ENCODE results near the gene FNIP1.
"Not testable (repeated sequence)": the region's sequence is repeated elsewhere in the genome, so short reads cannot be mapped to it uniquely, and the experiment has no call there.

Gene FNIP1

DNA sequence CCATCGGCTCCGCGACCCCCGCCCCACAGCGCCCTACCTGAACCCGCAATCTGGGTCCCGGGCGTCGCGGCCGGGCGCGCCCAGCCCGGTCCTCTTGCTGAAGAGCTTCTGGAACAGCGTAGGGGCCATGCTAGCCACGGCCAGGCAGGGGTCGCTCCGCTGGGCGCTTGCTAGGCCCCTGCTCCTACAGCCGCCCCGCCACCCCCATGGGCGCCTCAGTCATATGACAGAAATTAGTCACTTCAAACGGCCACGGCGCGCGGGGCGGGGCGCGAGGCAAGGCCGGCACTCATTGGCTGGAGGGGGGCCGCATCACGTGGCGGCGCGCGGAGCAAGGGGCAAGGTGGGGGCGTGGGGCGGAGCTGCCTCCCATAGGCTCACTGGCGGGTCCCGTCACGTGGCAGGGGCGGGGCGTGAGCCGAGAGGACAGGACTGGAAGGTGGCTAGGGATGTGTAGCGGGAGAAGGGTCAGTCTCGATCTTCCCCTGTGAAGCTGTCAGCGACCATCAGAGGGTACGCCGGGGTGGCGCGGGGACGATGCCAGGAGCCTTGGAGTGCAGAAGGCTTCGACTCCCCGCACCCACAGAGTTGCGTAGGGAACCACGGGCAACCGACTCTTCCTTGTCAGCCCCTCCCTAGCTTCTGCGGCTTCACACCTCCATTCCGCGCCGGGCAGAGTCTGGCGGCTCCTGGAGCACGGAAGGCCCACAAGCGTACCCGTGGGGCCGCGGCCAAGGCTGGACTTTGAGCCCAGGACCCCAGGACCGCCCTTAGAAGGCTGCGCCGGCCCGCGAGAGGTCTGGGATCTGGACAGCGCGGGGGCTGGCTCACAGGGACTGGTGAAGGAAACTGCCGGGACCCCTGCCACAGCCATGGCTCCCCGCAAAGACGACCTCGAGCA lies at the start of gene FNIP1:
Gene FNIP1, minus strand, starts transcription at position 225 of the 901 bp plus-strand sequence. Its CDS starts 96 bp downstream, at position 129.
- peak; percentile 97 for DNase-seq

DNA sequence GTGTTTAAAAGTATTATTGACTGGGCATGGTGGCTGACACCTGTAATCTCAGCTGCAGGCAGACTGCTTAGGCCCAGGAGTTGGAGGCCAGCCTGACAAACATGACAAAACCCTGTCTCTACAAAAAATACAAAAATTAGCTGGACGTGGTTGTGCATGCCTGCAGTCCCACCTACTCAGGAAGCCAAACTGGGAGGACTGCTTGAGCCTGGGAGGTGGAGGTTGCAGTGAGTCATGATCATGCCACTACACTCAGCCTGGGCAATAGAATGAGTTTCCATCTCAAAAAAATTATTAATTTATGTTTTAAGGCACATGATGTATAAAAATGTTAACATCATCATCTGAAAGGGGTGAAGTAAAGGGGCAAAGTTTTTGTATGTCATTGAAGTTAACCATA lies 49.7 kb upstream of the FNIP1 start:
- no peak for DNase-seq

DNA sequence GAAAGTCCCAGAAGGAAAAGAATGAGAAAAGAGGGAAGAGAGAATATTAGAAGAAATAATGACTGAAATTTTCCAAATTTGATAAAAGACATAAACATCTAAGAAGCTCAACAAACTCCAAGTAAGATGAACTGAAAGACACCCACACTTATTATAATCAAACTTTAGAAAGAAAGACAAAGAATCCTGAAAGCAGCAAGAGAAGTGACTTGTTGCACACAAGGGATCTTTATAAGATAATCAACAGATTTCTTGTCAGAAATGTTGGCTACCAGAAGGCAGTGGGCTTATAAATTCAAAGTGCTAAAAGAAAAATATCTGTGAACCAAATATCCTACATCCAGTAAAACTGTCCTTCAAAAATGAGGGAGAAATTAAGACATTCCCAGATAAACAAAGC lies 49.0 kb upstream of the FNIP1 start:
- no peak for DNase-seq

DNA sequence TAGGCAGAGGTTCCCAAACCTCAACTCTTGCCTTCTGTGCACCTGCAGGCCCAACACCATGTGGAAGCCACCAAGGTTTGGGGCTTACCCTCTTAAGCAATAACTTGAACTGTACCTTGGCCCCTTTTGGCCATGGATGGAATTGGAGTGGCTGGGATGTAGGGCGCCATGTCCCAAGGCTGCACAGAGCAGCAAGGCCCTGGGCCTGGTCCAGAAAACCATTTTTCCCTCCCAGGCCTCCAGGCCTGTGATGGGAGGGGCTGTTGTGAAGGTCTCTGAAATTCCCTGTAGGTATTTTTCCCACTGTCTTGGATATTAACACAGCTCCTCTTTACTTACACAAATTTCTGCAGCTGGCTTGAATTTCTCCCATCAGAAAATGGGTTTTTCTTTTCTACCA lies 46.2 kb upstream of the FNIP1 start:
- DNase-seq = not testable (repeated sequence)

DNA sequence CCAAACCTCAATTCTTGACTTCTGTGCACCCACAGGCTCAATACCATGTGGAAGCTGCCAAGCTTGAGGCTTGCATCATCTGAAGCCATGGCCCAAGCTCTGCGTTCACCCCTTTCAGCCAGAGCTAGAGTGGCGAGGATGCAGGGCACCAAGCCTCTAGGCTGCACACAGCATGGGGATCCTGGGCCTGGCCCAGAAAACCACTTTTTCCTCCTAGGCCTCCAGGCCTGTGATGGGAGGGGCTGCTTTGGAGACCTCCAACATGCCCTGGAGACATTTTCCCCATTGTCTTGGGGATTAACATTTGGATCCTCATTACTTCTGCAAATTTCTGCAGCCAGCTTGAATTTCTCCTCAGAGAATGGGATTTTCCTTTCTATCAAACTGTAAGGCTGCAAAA lies 35.9 kb upstream of the FNIP1 start:
- DNase-seq = not testable (repeated sequence)

DNA sequence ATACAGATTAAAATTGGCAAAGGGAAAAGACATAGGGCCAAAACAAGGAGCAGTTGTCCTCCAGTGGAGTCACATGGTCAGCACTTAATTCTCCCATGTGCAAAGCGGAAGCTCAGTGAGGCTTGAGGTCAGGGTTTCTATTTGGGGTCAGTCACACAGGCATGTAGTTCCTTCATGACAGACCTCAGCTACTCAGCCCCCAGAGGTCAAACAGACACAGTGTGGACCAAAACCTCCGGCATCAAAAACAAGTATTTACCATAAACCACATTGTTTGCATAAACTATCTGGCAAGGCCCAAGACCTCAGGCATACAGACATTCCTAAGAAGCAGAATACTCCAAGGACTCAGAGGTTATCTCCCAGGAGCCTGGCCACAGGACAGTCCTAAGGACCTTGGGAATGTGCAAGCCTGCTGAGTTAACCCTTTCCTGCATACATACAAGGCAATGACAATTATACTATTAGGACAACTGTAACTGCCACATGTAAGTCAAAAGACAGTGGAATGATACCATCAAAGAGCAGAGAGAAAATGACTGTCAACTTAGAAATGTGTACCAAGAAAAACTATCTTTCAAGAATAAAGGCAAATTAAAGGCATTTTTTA lies 28.7 kb upstream of the FNIP1 start:
- DNase-seq = no peak

DNA sequence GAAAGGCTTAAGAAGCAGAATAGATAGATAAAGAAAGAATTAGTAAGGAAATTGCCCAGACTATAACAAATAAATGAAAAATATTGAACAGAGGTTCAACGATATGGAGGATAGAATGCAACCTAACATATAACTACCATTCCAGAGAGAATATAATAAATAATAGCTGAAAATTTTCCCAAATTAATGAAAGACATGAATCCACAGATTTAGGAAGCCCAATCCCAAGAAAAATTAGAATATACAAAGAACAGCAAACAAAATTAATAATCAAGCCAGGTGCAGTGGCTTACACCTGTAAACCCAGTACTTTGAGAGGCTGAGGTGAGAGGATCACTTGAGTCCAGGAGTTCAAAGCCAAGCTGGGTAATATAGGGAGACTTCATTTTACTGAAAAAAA lies 27.8 kb upstream of the FNIP1 start:
- DNase-seq = no peak

DNA sequence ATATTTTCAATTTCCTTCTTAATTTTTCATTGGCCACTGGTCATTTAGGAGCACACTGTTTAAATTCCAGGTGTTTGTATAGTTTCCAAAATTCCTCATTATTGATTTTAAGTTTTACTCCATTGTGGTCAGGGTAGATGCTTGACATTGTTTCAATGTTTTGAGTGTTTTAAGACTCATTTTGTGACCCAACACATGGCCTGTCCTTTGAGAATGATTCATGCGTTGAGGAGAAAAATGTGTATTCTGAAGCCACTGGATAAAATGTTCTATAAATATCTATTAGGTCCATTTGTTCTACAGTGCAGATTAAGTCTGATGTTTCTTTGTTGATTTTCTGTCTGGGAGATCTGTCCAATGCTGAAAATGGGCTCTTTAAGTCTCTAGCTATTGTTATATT lies 24.4 kb upstream of the FNIP1 start:
- no peak for DNase-seq

DNA sequence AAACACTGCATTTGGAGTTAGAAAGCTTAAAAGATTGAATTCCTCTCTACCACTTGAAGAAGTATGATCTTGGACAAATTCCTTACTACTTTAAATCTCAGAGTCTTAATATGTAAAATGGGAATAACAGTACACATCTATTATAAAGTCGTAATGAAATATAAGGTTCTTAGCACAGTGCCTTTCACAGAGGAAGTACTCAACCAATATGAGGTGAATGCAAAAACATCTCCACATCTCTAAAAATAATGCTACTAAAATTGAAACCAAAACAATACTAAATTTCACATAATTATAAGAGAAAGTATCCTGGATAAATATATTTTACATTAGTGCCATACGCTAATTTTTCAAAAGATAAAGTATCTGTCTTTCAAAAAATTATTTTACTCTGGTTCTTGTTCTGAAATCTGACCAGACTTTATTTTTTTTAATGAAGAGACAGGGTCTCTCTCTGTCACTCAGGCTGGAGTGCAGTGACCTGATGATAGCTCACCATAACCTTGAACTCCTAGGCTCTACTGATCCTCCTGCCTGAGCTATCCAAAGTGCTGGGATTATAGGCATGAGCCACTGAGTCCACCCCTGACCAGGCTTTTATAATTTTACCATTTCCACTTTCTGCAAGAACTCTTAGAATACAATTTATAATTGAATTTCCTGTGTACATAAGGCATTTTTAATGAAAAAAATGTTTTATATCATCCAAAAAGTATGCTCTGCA lies 21.3 kb upstream of the FNIP1 start:
- DNase-seq = no peak

DNA sequence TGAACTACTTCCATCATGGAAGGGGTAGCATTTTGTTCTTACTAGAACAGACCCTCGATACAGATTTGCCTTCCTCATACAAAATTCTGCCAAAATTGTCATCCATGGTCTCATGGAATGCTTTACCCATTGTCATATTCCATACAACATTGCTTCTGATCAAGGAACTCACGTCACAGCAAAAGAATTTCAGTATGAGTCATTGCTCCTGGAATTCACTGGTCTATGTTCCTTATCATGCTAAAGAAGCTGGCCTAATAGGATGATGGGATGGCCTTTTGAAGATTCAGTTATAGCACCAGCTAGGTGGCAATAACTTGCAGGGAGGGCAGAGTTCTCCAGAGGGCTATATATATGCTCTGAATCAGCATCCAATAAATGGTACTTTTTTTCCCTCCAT lies 18.2 kb upstream of the FNIP1 start:
- no peak for DNase-seq

DNA sequence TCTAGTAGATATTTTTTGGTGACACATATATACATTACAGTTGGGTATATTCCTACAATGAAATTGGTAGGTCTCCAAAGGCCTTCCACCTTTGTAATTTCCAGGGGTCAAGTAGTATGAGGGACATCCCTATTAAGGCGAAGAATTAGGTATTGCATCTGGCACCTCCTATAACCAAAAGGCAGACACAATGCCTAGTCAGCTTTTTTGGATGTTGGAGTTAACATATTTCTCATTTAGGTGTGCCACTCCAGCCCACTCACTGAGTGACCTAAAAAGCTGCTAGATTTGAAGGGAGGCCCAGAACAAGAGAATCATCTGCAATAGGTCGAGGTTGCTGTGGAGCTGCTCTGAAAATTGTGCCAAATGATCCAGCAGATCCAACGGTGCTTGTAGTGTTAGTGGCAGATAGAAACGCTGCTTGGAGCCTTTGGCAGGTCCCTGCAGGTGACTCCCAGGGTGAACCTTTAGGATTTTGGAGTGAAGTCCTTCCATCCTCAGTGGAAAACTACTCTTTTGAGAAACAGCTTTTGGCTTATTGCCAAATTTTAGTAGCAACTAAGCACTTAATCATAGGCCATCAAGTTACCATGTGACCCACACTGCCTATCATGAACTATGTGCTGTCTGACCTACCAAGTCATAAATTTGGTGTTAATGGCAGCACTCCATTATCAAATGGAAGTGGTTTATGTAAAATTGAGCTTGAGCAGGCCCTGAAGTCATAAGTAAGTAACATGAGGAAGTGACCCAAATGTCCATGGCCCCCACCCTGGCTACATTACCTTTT lies 15.7 kb upstream of the FNIP1 start:
- no peak for DNase-seq

DNA sequence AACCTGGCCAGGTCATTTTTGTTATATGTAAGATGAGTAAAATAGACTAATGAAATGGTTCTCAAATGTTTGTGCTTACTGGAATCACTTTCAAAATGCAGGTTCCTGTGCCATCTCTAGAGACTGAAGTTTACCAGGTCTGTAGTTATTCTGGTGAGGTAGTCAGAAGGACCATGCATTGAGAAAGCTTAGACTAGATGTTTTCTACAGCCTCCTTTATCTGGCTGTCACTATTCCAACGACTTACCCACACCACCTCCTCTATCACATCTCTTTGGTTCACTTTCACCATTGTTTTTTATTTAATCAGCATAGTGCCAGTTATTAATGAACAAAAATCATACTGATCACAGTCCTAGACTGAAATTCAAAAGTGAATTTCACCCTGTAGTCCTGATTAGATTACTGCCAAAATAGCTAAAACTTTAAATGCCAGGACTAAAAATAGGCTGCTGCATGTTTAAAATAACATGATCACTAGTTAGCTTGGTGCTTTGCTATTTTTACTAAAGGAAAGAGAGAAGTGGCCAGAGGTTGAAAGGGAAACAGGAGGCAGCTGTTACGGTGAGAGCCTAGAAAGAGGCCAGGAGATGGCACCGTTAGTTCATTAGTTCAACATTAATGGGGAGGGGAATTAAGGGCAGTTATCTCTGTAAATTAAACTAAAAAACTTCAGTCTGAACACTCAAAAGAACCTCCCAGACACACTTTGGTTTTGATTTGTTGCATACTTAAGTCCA lies 13.9 kb upstream of the FNIP1 start:
- DNase-seq = peak; percentile 22

DNA sequence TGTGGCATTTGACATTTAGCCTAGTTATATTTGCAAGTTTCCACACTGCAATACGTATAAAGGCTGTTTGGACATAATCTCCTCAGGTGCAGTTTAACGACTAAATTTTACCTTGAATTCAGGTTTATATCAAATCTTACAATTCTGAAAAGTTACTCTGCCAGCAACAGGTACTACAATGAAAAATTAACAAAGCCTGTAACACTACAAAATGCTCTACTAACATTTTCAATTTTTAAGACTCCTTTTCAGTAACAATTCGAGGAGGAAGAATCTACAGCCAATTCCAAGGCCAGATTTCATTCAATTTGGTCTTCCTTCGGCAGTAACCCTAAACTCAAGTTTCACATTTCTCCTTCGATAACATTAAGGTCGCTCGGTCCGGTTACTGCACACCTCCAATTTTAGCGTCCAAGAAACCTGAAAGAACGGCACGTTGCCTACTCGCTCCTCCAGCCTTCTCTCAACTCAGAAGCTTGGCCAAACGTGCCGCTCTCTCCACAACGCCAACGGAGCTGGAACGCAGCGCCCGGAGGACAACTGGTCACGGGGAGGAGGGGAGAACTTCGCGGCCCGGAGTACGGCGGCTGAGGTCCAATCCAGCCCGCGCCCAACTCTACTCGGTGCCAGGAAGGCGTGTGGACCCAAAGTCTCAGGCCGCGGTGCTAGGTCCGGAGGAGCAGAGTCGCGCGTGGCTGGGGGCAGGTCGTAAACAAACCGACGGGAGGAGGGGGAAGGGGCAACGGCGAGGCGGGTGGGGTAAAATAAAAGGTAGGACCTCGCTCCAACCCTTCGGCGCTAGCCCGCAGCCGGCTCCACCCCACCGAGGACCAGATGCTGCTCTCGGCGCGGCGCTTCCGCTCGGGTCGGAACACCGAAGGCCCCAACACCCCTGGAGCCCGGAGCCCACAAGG lies 681 bp downstream of the FNIP1 start:
- DNase-seq = no peak

DNA sequence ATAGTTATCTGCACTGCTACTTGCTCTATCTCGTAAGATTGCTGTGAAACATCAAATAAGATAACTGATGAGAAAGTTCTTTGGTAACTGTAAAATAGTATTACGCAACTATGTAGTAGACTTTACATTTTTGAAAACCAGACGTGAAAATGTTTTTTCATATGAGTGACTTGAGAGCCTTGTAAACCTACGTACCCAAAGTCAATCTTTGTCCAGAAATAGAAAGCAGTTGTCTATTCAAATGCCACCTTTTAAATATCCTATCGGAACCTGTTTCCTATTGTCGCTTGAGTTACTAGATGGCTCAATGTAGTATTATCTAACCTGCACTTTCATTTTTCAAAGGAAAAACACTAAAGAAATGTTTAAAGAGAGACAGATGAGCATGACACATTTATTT lies 1.6 kb downstream of the FNIP1 start:
- no peak for DNase-seq

DNA sequence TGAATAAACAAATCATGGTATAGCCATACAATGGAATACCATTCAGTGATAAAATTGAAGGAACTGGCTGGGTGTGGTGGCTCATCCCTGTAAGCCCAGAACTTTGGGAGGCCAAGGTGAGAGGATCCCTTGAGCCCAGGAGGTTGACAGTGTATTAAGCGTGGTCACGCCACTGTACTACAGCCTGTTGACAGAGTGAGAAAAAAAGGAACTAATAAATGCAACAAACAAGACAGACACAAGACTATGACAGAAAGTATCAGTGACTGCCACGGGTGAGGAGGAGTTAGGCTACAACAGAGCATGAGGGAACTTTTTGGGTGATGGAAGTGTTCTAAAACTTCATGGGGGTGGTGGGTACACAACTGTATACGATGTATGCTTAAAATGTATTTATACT lies 2.2 kb downstream of the FNIP1 start:
- no peak for DNase-seq

DNA sequence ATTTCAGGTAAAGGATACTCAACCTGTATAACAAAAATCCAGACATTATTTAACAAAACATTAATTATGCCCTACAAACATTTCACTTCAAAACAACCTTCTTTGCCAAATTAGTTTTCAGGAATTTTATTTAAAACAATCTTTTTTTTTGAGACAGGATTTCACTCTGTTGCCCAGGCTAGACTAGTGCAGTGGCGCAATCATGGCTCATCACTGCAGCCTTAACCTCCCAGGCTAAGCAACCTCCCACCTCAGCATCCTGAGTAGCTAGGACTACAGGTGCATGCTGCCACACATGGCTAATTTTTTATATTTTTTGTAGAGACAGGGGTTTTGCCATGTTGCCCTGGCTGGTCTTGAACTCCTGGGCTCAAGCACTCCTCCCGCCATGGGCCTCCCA lies 3.9 kb downstream of the FNIP1 start:
- DNase-seq = no peak

DNA sequence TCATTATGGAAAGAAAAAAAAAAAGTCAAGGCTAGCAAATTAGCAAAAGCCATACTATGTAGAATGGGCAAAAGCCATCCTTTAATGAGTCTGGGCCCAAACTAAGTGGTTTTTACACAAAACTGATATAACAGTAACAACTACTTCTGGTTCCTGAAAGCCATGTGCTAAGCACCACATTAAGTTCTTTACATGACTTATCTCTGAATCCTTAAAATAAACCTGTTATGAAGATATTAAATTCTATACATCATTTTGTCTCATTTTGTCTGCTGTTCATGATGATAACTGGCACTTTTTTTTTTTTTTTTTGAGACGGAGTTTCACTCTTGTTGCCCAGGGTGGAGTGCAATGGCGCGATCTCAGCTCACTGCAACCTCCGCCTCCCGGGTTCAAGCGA lies 5.0 kb downstream of the FNIP1 start:
- DNase-seq = no peak

DNA sequence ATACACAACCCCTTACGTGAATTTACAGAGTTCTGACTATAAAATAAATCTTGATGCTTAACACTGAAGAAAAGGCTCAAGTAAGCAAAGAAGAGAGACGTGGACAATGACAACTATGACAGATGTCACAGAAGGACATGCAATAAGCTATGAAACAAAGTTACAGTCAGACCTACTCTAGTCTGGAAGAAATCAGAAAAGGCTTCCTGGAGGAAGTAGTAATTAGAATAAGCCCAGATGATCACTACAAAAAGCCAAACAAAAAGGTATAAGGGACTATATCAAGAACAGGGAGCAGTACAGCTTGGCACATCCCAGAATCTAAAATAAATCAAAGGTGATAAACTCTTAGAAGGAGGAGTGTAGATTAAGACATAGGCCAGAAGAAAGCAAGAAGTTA lies 6.3 kb downstream of the FNIP1 start:
- DNase-seq = no peak

DNA sequence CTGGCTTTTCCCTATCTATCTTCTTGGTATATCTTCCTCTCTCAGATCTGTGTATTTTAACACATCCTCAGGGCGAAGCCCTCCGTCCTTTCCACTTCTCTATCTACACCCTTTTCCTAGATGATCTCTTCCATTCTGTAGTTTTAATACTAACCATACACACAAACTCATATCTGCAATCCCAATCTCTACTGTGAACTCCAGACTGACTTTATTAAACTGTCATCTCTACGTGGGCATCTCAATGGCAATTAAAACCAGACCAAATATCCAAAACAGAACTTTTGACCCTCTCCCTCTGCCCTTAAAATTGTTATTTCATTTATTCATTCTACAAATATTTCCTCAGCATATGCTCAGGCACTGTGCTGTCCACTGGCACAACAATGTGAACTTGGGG lies 7.1 kb downstream of the FNIP1 start:
- no peak for DNase-seq

DNA sequence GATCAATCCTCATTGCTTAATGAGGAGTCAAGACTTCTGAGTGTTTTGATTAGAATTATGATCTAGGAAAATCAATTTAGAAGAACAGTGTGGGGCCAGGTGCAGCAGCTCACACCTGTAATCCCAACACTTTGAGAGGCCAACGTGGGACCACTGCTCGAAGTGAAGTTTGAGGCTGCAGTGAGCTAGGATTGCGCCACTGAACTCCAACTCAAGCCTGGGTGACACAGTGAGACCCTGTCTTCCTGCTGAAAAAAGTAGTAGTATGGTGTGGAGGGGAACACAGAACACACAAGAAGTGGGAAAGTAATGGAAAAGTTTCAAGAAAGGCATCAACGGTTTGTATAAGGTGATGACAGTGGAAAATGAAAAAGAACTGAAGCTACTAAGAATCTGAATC lies 9.1 kb downstream of the FNIP1 start:
- DNase-seq = no peak
